HFFc6 (cell line): Measurements from ENCODE around the gene PDZD2. TPM values are rescaled to one million over a fixed set of nuclear protein-coding genes. Genes with fewer than 3 reads are reported as not detected.

ENCODE experiments used
- DNase-seq: peaks from one replicate; pipeline ENCODE4 v3.0.0-alpha.2; 2018
- H3K27ac Mint-ChIP-seq: 2 replicates; pipeline ENCODE4 v1.8.0; 2020; ENCODE audit warnings: mild to moderate bottlenecking, mixed read lengths
- H3K27me3 Mint-ChIP-seq: 2 replicates; pipeline ENCODE4 v1.8.0; 2021; ENCODE audit warnings: mild to moderate bottlenecking, moderate library complexity, mixed read lengths; ENCODE audit not compliant: insufficient read depth
- H3K36me3 Mint-ChIP-seq: 2 replicates; pipeline ENCODE4 v1.8.0; 2021; ENCODE audit warnings: low read depth, mixed read lengths
- H3K4me1 Mint-ChIP-seq: 2 replicates; pipeline ENCODE4 v1.8.0; 2020; ENCODE audit warnings: low read depth, mixed read lengths
- H3K4me3 Mint-ChIP-seq: 2 replicates; pipeline ENCODE4 v1.8.0; 2020; ENCODE audit warnings: mild to moderate bottlenecking, moderate library complexity, mixed read lengths
- H3K9me3 Mint-ChIP-seq: 2 replicates; pipeline ENCODE4 v1.8.0; 2020; ENCODE audit warnings: mild to moderate bottlenecking, mixed read lengths
- total RNA-seq, 6 experiments: library from RNA; stranded (reverse); fragmentation: NEBNext Ultra II Directional; extraction: Animal tissue kit (Norgen Biotek cat#: 25700); gene quantifications; 2 replicates in 1 of 6; 3 replicates in 5 of 6; pipeline ENCODE4 v1.2.3, GENCODE V29; 2021
- TF ChIP-seq, protein P1 (sequence below): fragments of 200-600 bp; sonication (generic); IDR thresholded peaks from 2 replicates; pipeline ENCODE4 v1.5.0; 2021; ENCODE audit warnings: antibody characterized with exemption, mild to moderate bottlenecking

The PDZD2 gene
- total RNA-seq, 6 experiments from 2014 or later = 0.02 to 0.12 (median 0.09) TPM

- Mint-ChIP-seq H3K4me1 (no peaks in the 10 kb centered on the region), H3K4me3 (no peak overlapping the region), H3K36me3 (no peaks in the 10 kb centered on the region), H3K27ac (no peak overlapping the region), H3K27me3 (peaks cover 19% of the 10 kb centered on the region), H3K9me3 (peaks cover 4% of the 10 kb centered on the region; the same call in 1 of the 2 replicates)
- TF ChIP-seq, protein P1, sequence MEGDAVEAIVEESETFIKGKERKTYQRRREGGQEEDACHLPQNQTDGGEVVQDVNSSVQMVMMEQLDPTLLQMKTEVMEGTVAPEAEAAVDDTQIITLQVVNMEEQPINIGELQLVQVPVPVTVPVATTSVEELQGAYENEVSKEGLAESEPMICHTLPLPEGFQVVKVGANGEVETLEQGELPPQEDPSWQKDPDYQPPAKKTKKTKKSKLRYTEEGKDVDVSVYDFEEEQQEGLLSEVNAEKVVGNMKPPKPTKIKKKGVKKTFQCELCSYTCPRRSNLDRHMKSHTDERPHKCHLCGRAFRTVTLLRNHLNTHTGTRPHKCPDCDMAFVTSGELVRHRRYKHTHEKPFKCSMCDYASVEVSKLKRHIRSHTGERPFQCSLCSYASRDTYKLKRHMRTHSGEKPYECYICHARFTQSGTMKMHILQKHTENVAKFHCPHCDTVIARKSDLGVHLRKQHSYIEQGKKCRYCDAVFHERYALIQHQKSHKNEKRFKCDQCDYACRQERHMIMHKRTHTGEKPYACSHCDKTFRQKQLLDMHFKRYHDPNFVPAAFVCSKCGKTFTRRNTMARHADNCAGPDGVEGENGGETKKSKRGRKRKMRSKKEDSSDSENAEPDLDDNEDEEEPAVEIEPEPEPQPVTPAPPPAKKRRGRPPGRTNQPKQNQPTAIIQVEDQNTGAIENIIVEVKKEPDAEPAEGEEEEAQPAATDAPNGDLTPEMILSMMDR = no peak
- no peak for DNase-seq
Observed at GRCh38 chr5:31776976-31777651, 138.2 kb downstream of the PDZD2 start.

GRCh38 chr5:31781772-31782171, 142.8 kb downstream of the PDZD2 start:
- no peaks in the 10 kb centered on the region for H3K36me3 Mint-ChIP-seq
- no peaks in the 10 kb centered on the region for H3K4me1 Mint-ChIP-seq
- H3K27ac Mint-ChIP-seq = no peak overlapping the region
- TF ChIP-seq, protein P1 = no peak
- H3K4me3 Mint-ChIP-seq = no peak overlapping the region
- peaks cover 4% of the 10 kb centered on the region; the same call in 1 of the 2 replicates for H3K9me3 Mint-ChIP-seq
- no peak for DNase-seq
- H3K27me3 Mint-ChIP-seq = peaks cover 22% of the 10 kb centered on the region

DNA sequence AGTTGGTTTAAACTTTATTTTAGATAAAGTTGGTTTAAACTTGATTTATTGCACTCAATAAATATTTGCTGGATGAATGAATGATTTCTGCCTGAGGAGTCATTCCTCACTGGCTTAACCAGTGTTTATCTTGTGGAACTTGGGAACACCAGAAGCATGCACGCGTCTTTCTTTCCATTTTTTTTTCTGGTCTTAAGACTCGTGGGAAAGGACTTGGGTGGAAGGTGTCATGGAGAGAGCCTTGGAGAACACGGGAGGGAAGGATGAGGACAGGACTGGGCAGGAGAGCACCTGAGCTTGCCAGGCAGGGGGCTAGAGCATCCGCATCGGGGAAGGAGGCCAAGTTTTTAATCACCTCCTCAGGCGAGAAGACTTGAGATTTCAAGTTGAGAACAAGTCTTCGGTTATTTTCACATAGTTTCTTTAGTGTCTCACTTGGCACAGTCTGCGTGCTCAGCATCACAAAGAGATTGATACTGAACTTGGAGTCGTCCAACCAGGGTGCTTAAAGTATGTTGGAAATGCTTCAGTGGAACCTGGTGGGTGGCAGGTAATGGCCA, 144.2 kb downstream of the PDZD2 start:
- Mint-ChIP-seq H3K27me3 (peaks cover 24% of the 10 kb centered on the region), H3K36me3 (no peaks in the 10 kb centered on the region), H3K4me3 (no peak overlapping the region), H3K4me1 (no peaks in the 10 kb centered on the region), H3K27ac (no peak overlapping the region), H3K9me3 (peaks cover 3% of the 10 kb centered on the region; the same call in 1 of the 2 replicates)
- no peak for DNase-seq
- TF ChIP-seq, protein P1 = no peak

GRCh38 chr5:31783731-31784130, 144.8 kb downstream of the PDZD2 start:
- no peak overlapping the region for H3K4me3 Mint-ChIP-seq
- no peak overlapping the region for H3K27ac Mint-ChIP-seq
- TF ChIP-seq, protein P1 = no peak
- H3K36me3 Mint-ChIP-seq = no peaks in the 10 kb centered on the region
- H3K4me1 Mint-ChIP-seq = no peaks in the 10 kb centered on the region
- no peak for DNase-seq
- no peaks in the 10 kb centered on the region for H3K9me3 Mint-ChIP-seq
- peaks cover 24% of the 10 kb centered on the region for H3K27me3 Mint-ChIP-seq

DNA sequence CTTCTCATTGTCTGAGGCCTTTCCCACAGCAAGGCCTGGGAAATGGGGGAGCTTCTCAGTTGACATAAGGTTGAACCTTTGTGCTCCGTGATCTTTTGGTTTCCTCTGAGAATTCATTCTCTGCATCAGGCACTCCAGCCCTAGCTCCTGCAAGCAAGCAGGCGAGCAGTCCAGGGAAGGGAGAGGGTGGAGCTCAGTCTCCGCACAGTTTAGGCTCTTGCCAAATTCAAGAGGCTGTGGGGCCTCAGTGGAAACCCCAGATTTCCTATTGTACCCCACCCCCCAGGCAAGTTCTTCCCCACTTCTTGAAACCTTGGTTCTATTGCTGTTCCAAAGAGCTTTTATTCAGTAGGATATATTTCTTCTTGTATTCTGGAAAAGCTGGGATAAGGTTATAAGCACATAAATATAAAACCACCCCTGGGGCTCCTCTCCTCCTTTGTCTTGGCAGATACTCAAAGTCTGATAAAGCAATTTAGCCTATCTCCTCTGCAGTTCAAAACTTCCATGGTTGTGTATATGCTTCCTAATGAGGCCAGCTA, 147.2 kb downstream of the PDZD2 start:
- H3K4me1 Mint-ChIP-seq = no peaks in the 10 kb centered on the region
- DNase-seq = no peak
- TF ChIP-seq, protein P1 = no peak
- peaks cover 14% of the 10 kb centered on the region for H3K27me3 Mint-ChIP-seq
- no peak overlapping the region for H3K4me3 Mint-ChIP-seq
- no peaks in the 10 kb centered on the region for H3K9me3 Mint-ChIP-seq
- H3K36me3 Mint-ChIP-seq = no peaks in the 10 kb centered on the region
- H3K27ac Mint-ChIP-seq = no peak overlapping the region
